GM12878 (cell line): Measurements from ENCODE around the gene TRMU. TPM values are rescaled to one million over a fixed set of nuclear protein-coding genes. Genes with fewer than 3 reads are reported as not detected.

Experiments
- ATAC-seq: fragments of 200-7000 bp; cut with Tn5 transposase; 3 replicates; pipeline ENCODE4 v1.9.1; 2020; ENCODE audit warnings: mild to moderate bottlenecking, moderate library complexity
- BruUV-seq: library from RNA; stranded (reverse); fragments of 400-500 nt; replicated peaks from 2 replicates; lab custom pipeline; 2021; lab: Mats Ljungman, UMichigan
- CTCF ChIA-PET: fragments of 300-600 bp; sonication (Branson Sonifier 250); formaldehyde crosslinking; extraction: SDS; loops from one replicate; lab custom pipeline; 2021; ENCODE audit warnings: inconsistent platforms; lab: Yijun Ruan, JAX
- POLR2A ChIA-PET: fragments of 350-600 bp; formaldehyde crosslinking; extraction: SDS; loops from one replicate; lab custom pipeline; 2021; ENCODE audit warnings: inconsistent platforms; lab: Charles Lee
- RAD21 ChIA-PET: fragments of 300-600 bp; sonication (Branson Sonifier 250); formaldehyde crosslinking; loops from one replicate; lab custom pipeline; 2023; ENCODE audit warnings: antibody characterized with exemption; ENCODE audit not compliant: unreplicated experiment; lab: Charles Lee
- SMC1A ChIA-PET: fragments of 300-600 bp; sonication (Branson Sonifier 250); formaldehyde crosslinking; loops from one replicate; lab custom pipeline; 2023; ENCODE audit not compliant: unreplicated experiment, uncharacterized antibody; lab: Charles Lee
- DNase-seq: peaks from one replicate; pipeline ENCODE4 v3.0.0-alpha.2; 2011; ENCODE audit warnings: low read depth, low spot score
- FAIRE-seq: peaks from 3 replicates; lab custom pipeline; 2011; peaks lifted over from hg19 to GRCh38; lab: Jason Lieb, UNC
- H2AFZ ChIP-seq: 2 replicates; pipeline ENCODE4 v1.6.0; 2011; ENCODE audit warnings: low read depth, low read length, control low read depth; ENCODE audit not compliant: control insufficient read depth
- H3K27ac ChIP-seq: 2 replicates; pipeline ENCODE4 v1.5.1; 2011; ENCODE audit warnings: control low read depth; ENCODE audit not compliant: control insufficient read depth, insufficient read depth
- H3K27me3 ChIP-seq, 2 experiments: replicated peaks in 1 of 2; 2 replicates each; pipeline versions ENCODE4 v1.6.0 to v1.6.1; 2011; ENCODE audit warnings: low read length in 1 of 2; ENCODE audit not compliant: control insufficient read depth in 2 of 2, insufficient read depth in 2 of 2
- H3K36me3 ChIP-seq, 2 experiments: 2 replicates each; pipeline ENCODE4 v1.5.1; 2011; ENCODE audit warnings: low read length in 1 of 2; ENCODE audit not compliant: control insufficient read depth in 2 of 2, insufficient read depth in 2 of 2
- H3K4me1 ChIP-seq: 2 replicates; pipeline ENCODE4 v1.6.1; 2011; ENCODE audit warnings: mild to moderate bottlenecking, low read length, moderate library complexity, mixed read lengths; ENCODE audit not compliant: control insufficient read depth, insufficient read depth
- H3K4me2 ChIP-seq: 2 replicates; pipeline ENCODE4 v1.6.0; 2011; ENCODE audit warnings: control low read depth; ENCODE audit not compliant: control insufficient read depth, insufficient read depth
- H3K4me3 ChIP-seq: fragments of 200-600 bp; sonication (generic); 2 replicates; pipeline ENCODE4 v1.5.1; 2016
- H3K79me2 ChIP-seq: 2 replicates; pipeline ENCODE4 v1.6.0; 2011; ENCODE audit warnings: low read length; ENCODE audit not compliant: control insufficient read depth, insufficient read depth
- H3K9ac ChIP-seq: 2 replicates; pipeline ENCODE4 v1.8.0; 2011; ENCODE audit warnings: low read length, control low read depth, mixed read lengths; ENCODE audit not compliant: control insufficient read depth, insufficient read depth
- H3K9me3 ChIP-seq: replicated peaks from 3 replicates; pipeline ENCODE4 v1.5.1; 2011; ENCODE audit warnings: mild to moderate bottlenecking, low read length; ENCODE audit not compliant: control insufficient read depth, insufficient read depth
- H4K20me1 ChIP-seq: 2 replicates; pipeline ENCODE4 v1.6.0; 2011; ENCODE audit not compliant: control insufficient read depth, insufficient read depth
- CBFB ChIP-seq: IDR thresholded peaks from 2 replicates; pipeline ENCODE4 v1.6.1; 2016; ENCODE audit warnings: antibody characterized with exemption, low read depth
- CREM ChIP-seq: IDR thresholded peaks from 2 replicates; pipeline ENCODE4 v1.6.1; 2014; ENCODE audit warnings: antibody characterized with exemption, low read depth
- E2F4 ChIP-seq: IDR thresholded peaks from 2 replicates; pipeline ENCODE4 v1.6.1; 2012; ENCODE audit warnings: low read depth, low read length, improper control_type of control experiment
- FOXM1 ChIP-seq: IDR thresholded peaks from 2 replicates; pipeline ENCODE4 v1.6.1; 2012; ENCODE audit warnings: low read depth, mild to moderate bottlenecking, inconsistent platforms, low read length, moderate library complexity
- HDAC6 ChIP-seq: fragments of 200-600 bp; sonication (generic); IDR thresholded peaks from one replicate; pipeline ENCODE4 v1.8.0; 2017; ENCODE audit warnings: antibody characterized with exemption; ENCODE audit not compliant: unreplicated experiment
- IKZF1 ChIP-seq: fragments of 450-650 bp; conservative IDR thresholded peaks from 2 replicates; pipeline ENCODE4 v1.6.1; 2017; ENCODE audit warnings: antibody characterized with exemption, mild to moderate bottlenecking
- KLF5 ChIP-seq: fragments of 450-650 bp; IDR thresholded peaks from 2 replicates; pipeline ENCODE4 v1.6.1; 2014; ENCODE audit warnings: mild to moderate bottlenecking; ENCODE audit not compliant: partially characterized antibody
- MYB ChIP-seq: fragments of 150-350 bp; IDR thresholded peaks from 2 replicates; pipeline ENCODE4 v1.6.1; 2014; ENCODE audit warnings: mild to moderate bottlenecking, low read depth, low read length, borderline replicate concordance
- NR2C1 ChIP-seq: fragments of 450-650 bp; IDR thresholded peaks from 2 replicates; pipeline ENCODE4 v1.6.1; 2017; ENCODE audit warnings: antibody characterized with exemption, mild to moderate bottlenecking, moderate library complexity
- PKNOX1 ChIP-seq: fragments of 450-650 bp; IDR thresholded peaks from 2 replicates; pipeline ENCODE4 v1.6.1; 2016; ENCODE audit warnings: mild to moderate bottlenecking
- POU2F2 ChIP-seq: IDR thresholded peaks from 3 replicates; pipeline ENCODE4 v1.6.1; 2011; ENCODE audit warnings: low read depth, mild to moderate bottlenecking, low read length, borderline replicate concordance
- RFX5 ChIP-seq: IDR thresholded peaks from 2 replicates; pipeline ENCODE4 v1.6.1; 2011; ENCODE audit warnings: low read depth, low read length, improper control_type of control experiment
- TAF1 ChIP-seq: IDR thresholded peaks from 2 replicates; pipeline ENCODE4 v1.6.1; 2011; ENCODE audit warnings: mild to moderate bottlenecking, low read depth, low read length, borderline replicate concordance
- TARDBP ChIP-seq: IDR thresholded peaks from 2 replicates; pipeline ENCODE4 v1.6.1; 2016; ENCODE audit warnings: borderline replicate concordance
- WRNIP1 ChIP-seq: IDR thresholded peaks from 2 replicates; pipeline ENCODE4 v1.6.1; 2011; ENCODE audit warnings: low read depth, low read length, improper control_type of control experiment, borderline replicate concordance
- ZBED1 ChIP-seq: IDR thresholded peaks from 2 replicates; pipeline ENCODE4 v1.6.1; 2016; ENCODE audit warnings: borderline replicate concordance
- ZNF622 ChIP-seq: fragments of 450-650 bp; IDR thresholded peaks from 2 replicates; pipeline ENCODE4 v1.6.1; 2017; ENCODE audit warnings: mild to moderate bottlenecking, inconsistent platforms
- ZZZ3 ChIP-seq: IDR thresholded peaks from 2 replicates; pipeline ENCODE4 v1.6.1; 2011; ENCODE audit warnings: low read depth; ENCODE audit not compliant: control insufficient read depth, insufficient read length
- WGBS: methylation state at CpG from one replicate; pipeline ENCODE4 v1.1.6; 2016; ENCODE audit warnings: low lambda C conversion rate; ENCODE audit not compliant: insufficient replicate concordance, insufficient coverage; ENCODE audit errors: missing lambda C conversion rate; 5-methylcytosine and 5-hydroxymethylcytosine counted together
- in situ Hi-C: fragments of 300-500 bp; cut with MboI; formaldehyde crosslinking; loops from 9 replicates; pipeline ENCODE4 v1.14.3; 2018; ENCODE audit warnings: mixed read lengths
- intact Hi-C: fragments of 100-400 bp; cut with micrococcal nuclease; formaldehyde crosslinking; loops from one replicate; pipeline ENCODE4 v1.14.2; 2022; ENCODE audit not compliant: unreplicated experiment
- polyA plus RNA-seq, 11 experiments: library from polyadenylated mRNA; depleted of rRNA in 4 of 11; unstranded in 6 of 11; stranded (reverse) in 5 of 11; fragments of >200 nt; fragmentation: Nextera tagmentation in 4 of 11; fragmentation: Illumina TruSeq in 1 of 11; extraction: Ambion mirVana in 4 of 11; extraction: Trizol in 1 of 11; gene quantifications; 1 replicate in 1 of 11; 2 replicates in 10 of 11; pipeline versions ENCODE4 v1.2.1 to v1.2.3, GENCODE V29; 2011 to 2016; ENCODE audit warnings: inconsistent platforms in 2 of 11, missing spikeins in 2 of 11, low read depth in 1 of 11
- total RNA-seq, 4 experiments: library from RNA; depleted of rRNA in 3 of 4; stranded (reverse); fragments of >200 nt in 3 of 4; fragmentation: Illumina TruSeq in 1 of 4; extraction: Trizol in 1 of 4; gene quantifications; 2 replicates each; pipeline versions ENCODE4 v1.2.1 to v1.2.3, GENCODE V29; 2013 to 2021

TRMU gene
- total and polyA plus RNA-seq, 10 of the 15 experiments (the other 5 are each of a cell fraction or from before 2014, with no cell fraction given), result 3.5 to 57.0 (median 44.0) TPM

GRCh38 chr22:46379066-46379930 is 43.8 kb downstream of the TRMU start:
- H3K9ac ChIP-seq, result no peak overlapping the region
- no peaks in the 10 kb centered on the region for H3K36me3 ChIP-seq
- no peaks in the 10 kb centered on the region for H3K79me2 ChIP-seq
- no peak overlapping the region for H2AFZ ChIP-seq
- no peak for FAIRE-seq
- 56% methylated on average over 29 of the region's 29 CpGs for WGBS
- no peak for ATAC-seq
- ChIA-PET CTCF (no interaction called here), POLR2A (no interaction called here), SMC1A (no interaction called here), RAD21 (no interaction called here)
- H3K9me3 ChIP-seq, result peaks cover 3% of the 10 kb centered on the region; the same call in 2 of the 3 replicates
- H3K4me3 ChIP-seq, result no peak overlapping the region
- BruUV-seq, result no TSS peak
- TF ChIP-seq RFX5 (no peak), MYB (no peak), TAF1 (no peak), POU2F2 (no peak), ZBED1 (no peak), CREM (no peak), NR2C1 (no peak), ZZZ3 (no peak)
- H3K4me1 ChIP-seq, result no peaks in the 10 kb centered on the region
- no peaks in the 10 kb centered on the region for H4K20me1 ChIP-seq
- no peaks in the 10 kb centered on the region for H3K27me3 ChIP-seq
- no peak overlapping the region for H3K4me2 ChIP-seq
- no peak overlapping the region for H3K27ac ChIP-seq
- no peak for DNase-seq
- in situ Hi-C loops (no loop called here), intact Hi-C loops (no loop called here)

GRCh38 chr22:46380069-46380468 is 44.6 kb downstream of the TRMU start:
- peaks cover 3% of the 10 kb centered on the region; the same call in 2 of the 3 replicates for H3K9me3 ChIP-seq
- no peak overlapping the region for H3K4me2 ChIP-seq
- in situ Hi-C loops (no loop called here), intact Hi-C loops (no loop called here)
- H3K79me2 ChIP-seq, result no peaks in the 10 kb centered on the region
- POLR2A ChIA-PET, result no interaction called here
- SMC1A ChIA-PET, result no interaction called here
- no peak for ATAC-seq
- DNase-seq, result no peak
- H3K4me1 ChIP-seq, result no peaks in the 10 kb centered on the region
- H3K27ac ChIP-seq, result no peak overlapping the region
- H3K9ac ChIP-seq, result no peak overlapping the region
- no peaks in the 10 kb centered on the region for H3K36me3 ChIP-seq
- H2AFZ ChIP-seq, result no peak overlapping the region
- no TSS peak for BruUV-seq
- H3K27me3 ChIP-seq, result no peaks in the 10 kb centered on the region
- H3K4me3 ChIP-seq, result no peak overlapping the region
- CTCF ChIA-PET, result no interaction called here
- no peak for FAIRE-seq
- RAD21 ChIA-PET, result no interaction called here
- H4K20me1 ChIP-seq, result no peaks in the 10 kb centered on the region
- 68% methylated on average over 19 of the region's 19 CpGs for WGBS
- no peak for TF ChIP-seq CBFB
- no peak for TF ChIP-seq E2F4
- no peak for TF ChIP-seq HDAC6
- TF ChIP-seq FOXM1, result no peak
- TF ChIP-seq TARDBP, result no peak
- no peak for TF ChIP-seq TAF1
- TF ChIP-seq IKZF1, result no peak
- no peak for TF ChIP-seq KLF5
- TF ChIP-seq WRNIP1, result no peak
- no peak for TF ChIP-seq ZNF622
- TF ChIP-seq PKNOX1, result no peak
